Measurements from ENCODE around the gene UTP20. TPM values are rescaled to one million over a fixed set of nuclear protein-coding genes. Genes with fewer than 3 reads are reported as not detected.

The UTP20 gene
- total and polyA plus RNA-seq, 2 donors (not counting 3 experiments of a cell fraction or from before 2014, with no cell fraction given) = 4.6 to 23.1 TPM

DNA sequence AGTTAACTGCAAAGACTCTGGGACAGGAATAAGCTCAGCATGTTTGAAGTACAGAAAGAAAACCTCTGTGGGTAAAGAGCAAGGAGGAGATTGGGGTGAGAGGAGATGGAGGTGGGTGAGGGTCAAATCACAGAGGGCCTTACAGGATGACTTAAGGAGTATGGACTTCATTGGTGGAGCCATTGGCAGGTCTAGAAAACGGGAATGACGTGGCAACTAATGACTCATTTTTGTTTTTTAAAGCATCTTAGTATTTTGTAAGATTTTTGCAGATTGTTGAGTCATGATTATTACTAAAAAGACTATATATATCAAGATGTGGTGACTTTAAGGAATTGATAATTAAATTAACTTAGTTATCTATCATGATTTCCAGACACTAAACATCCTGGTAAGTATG is 18.5 kb downstream of the UTP20 start:
- no peak overlapping the region for H3K4me2 ChIP-seq (ENCODE audit: insufficient read depth, low read length)
- H3K27ac ChIP-seq (ENCODE audit: insufficient read depth, low read depth, low read length) = no peak overlapping the region
- no peak for FAIRE-seq
- no peaks in the 10 kb centered on the region for H4K20me1 ChIP-seq (replicated peaks; ENCODE audit: control insufficient read depth, extremely low read depth, insufficient read depth, low read length)
- no peaks in the 10 kb centered on the region for H3K27me3 ChIP-seq (ENCODE audit: control insufficient read depth in 2 of 2, insufficient read depth in 2 of 2, low read length in 2 of 2)
- no peak overlapping the region for H2AFZ ChIP-seq (ENCODE audit: low read depth, low read length)
- CTCF ChIA-PET = no interaction called here
- H3K4me3 ChIP-seq (replicated peaks in 1 of 3; ENCODE audit: insufficient read depth in 1 of 3, low read depth in 1 of 3, low read length in 3 of 3) = no peak overlapping the region
- no peaks in the 10 kb centered on the region for H3K9me3 ChIP-seq (replicated peaks; ENCODE audit: control insufficient read depth, insufficient read depth, low read length)
- no TSS peak for BruUV-seq (replicated peaks)
- dilution Hi-C loops (cut with MboI; ENCODE audit: extremely low pct_ligation_motif_present, low sequenced_read_pairs) (no loop called here), intact Hi-C loops (cut with micrococcal nuclease) (no loop called here)
- peak; percentile 7 for TF ChIP-seq JUN (IDR thresholded peaks at IDR 0.05; ENCODE audit: borderline replicate concordance, insufficient read depth, insufficient read length, low read depth)
- TF ChIP-seq, protein P1, sequence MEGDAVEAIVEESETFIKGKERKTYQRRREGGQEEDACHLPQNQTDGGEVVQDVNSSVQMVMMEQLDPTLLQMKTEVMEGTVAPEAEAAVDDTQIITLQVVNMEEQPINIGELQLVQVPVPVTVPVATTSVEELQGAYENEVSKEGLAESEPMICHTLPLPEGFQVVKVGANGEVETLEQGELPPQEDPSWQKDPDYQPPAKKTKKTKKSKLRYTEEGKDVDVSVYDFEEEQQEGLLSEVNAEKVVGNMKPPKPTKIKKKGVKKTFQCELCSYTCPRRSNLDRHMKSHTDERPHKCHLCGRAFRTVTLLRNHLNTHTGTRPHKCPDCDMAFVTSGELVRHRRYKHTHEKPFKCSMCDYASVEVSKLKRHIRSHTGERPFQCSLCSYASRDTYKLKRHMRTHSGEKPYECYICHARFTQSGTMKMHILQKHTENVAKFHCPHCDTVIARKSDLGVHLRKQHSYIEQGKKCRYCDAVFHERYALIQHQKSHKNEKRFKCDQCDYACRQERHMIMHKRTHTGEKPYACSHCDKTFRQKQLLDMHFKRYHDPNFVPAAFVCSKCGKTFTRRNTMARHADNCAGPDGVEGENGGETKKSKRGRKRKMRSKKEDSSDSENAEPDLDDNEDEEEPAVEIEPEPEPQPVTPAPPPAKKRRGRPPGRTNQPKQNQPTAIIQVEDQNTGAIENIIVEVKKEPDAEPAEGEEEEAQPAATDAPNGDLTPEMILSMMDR (IDR thresholded peaks at IDR 0.05; ENCODE audit: extremely low read depth in 1 of 2, insufficient read depth in 1 of 2, low read depth in 1 of 2, low read length in 2 of 2) = no peak
- H3K9me1 ChIP-seq (replicated peaks; ENCODE audit: control insufficient read depth, extremely low read depth, insufficient read depth, low read length) = no peaks in the 10 kb centered on the region
- DNase-seq (ENCODE audit: low read depth, low spot score) = no peak
- H3K4me1 ChIP-seq (ENCODE audit: control insufficient read depth, extremely low read depth, insufficient read depth, low read length) = peaks cover 2% of the 10 kb centered on the region
- H3K9ac ChIP-seq (replicated peaks; ENCODE audit: extremely low read depth, insufficient read depth, low read length) = no peak overlapping the region
- peaks cover 8 to 10% of the 10 kb centered on the region in 2 experiments for H3K36me3 ChIP-seq (ENCODE audit: control insufficient read depth in 2 of 2, extremely low read depth in 1 of 2, insufficient read depth in 2 of 2, low read length in 2 of 2)
- POLR2A ChIA-PET = interaction anchor here (0.7 kb wide), 1 partner anchor 38 kb away, joined by 3 read pairs; no protein-coding TSS in a partner anchor
- no peaks in the 10 kb centered on the region for H3K79me2 ChIP-seq (ENCODE audit: control insufficient read depth, insufficient read depth, low read length)

DNA sequence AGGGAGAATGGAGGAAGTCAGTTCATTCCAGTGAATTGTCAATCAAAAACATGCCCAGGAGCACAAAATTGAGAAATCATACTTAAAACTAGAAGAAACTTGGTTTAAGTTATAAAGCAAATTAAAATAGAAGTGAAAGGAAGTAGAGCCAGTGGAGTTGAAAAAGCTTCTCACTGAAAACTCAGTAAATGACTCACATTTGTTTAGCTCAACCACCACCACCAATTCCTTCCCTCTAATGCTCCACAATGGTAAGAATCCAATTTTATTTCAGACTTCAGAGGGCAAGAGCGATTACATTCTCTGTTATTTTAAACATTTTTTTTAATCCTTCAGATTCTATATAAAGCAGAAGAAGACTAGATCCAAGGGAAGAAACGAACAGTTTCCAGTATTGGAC is 19.4 kb downstream of the UTP20 start:
- H3K4me3 ChIP-seq (replicated peaks in 1 of 3; ENCODE audit: insufficient read depth in 1 of 3, low read depth in 1 of 3, low read length in 3 of 3) = no peak overlapping the region
- CTCF ChIA-PET = interaction anchor here (1.2 to 1.3 kb wide), 2 partner anchors 12 to 24 kb away, joined by 3 to 4 read pairs; no protein-coding TSS in a partner anchor
- H2AFZ ChIP-seq (ENCODE audit: low read depth, low read length) = no peak overlapping the region
- peaks cover 2% of the 10 kb centered on the region for H3K4me1 ChIP-seq (ENCODE audit: control insufficient read depth, extremely low read depth, insufficient read depth, low read length)
- BruUV-seq (replicated peaks) = no TSS peak
- POLR2A ChIA-PET = interaction anchor here (0.7 kb wide), 1 partner anchor 37 kb away, joined by 3 read pairs; no protein-coding TSS in a partner anchor
- no peak for DNase-seq (ENCODE audit: low read depth, low spot score)
- H3K9ac ChIP-seq (replicated peaks; ENCODE audit: extremely low read depth, insufficient read depth, low read length) = no peak overlapping the region
- no peaks in the 10 kb centered on the region for H3K27me3 ChIP-seq (ENCODE audit: control insufficient read depth in 2 of 2, insufficient read depth in 2 of 2, low read length in 2 of 2)
- no peaks in the 10 kb centered on the region for H4K20me1 ChIP-seq (replicated peaks; ENCODE audit: control insufficient read depth, extremely low read depth, insufficient read depth, low read length)
- no peaks in the 10 kb centered on the region for H3K9me1 ChIP-seq (replicated peaks; ENCODE audit: control insufficient read depth, extremely low read depth, insufficient read depth, low read length)
- no peaks in the 10 kb centered on the region for H3K9me3 ChIP-seq (replicated peaks; ENCODE audit: control insufficient read depth, insufficient read depth, low read length)
- intact Hi-C loops (cut with micrococcal nuclease) = no loop called here
- H3K27ac ChIP-seq (ENCODE audit: insufficient read depth, low read depth, low read length) = no peak overlapping the region
- TF ChIP-seq MYC (IDR thresholded peaks at IDR 0.05; ENCODE audit: low read depth, low read length) (no peak), EZH2 (IDR thresholded peaks at IDR 0.05; ENCODE audit: borderline replicate concordance, low read depth, low read length, severe bottlenecking) (no peak), POLR2A (IDR thresholded peaks at IDR 0.05; ENCODE audit: low read depth, low read length) (no peak), GATA2 (IDR thresholded peaks at IDR 0.05; ENCODE audit: insufficient read depth, insufficient read length, low read depth, low read length) (no peak), POLR2AphosphoS5 (IDR thresholded peaks at IDR 0.05; ENCODE audit: insufficient read depth, low read depth, low read length) (no peak), JUN (IDR thresholded peaks at IDR 0.05; ENCODE audit: borderline replicate concordance, insufficient read depth, insufficient read length, low read depth) (no peak), FOS (IDR thresholded peaks at IDR 0.05; ENCODE audit: borderline replicate concordance, insufficient read depth, low read length) (no peak)
- TF ChIP-seq, protein P2, sequence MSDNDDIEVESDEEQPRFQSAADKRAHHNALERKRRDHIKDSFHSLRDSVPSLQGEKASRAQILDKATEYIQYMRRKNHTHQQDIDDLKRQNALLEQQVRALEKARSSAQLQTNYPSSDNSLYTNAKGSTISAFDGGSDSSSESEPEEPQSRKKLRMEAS (IDR thresholded peaks at IDR 0.05; ENCODE audit: insufficient read depth, insufficient read length) = no peak
- TF ChIP-seq, protein P1 (IDR thresholded peaks at IDR 0.05; ENCODE audit: extremely low read depth in 1 of 2, insufficient read depth in 1 of 2, low read depth in 1 of 2, low read length in 2 of 2) = no peak
- dilution Hi-C loops (cut with MboI; ENCODE audit: extremely low pct_ligation_motif_present, low sequenced_read_pairs) = no loop called here
- H3K36me3 ChIP-seq (ENCODE audit: control insufficient read depth in 2 of 2, extremely low read depth in 1 of 2, insufficient read depth in 2 of 2, low read length in 2 of 2) = peaks cover 8 to 11% of the 10 kb centered on the region in 2 experiments
- no peak for FAIRE-seq
- no peaks in the 10 kb centered on the region for H3K79me2 ChIP-seq (ENCODE audit: control insufficient read depth, insufficient read depth, low read length)
- H3K4me2 ChIP-seq (ENCODE audit: insufficient read depth, low read length) = no peak overlapping the region

Measured in endothelial cell of umbilical vein (primary cell).